NCI-H187 (cell line): Measurements from ENCODE around the gene TRAPPC8.

Experiments used
- DNase-seq, 2 experiments: peaks; one replicate each; lab custom pipeline; 2025; lab: John Stamatoyannopoulos, UW

The TRAPPC8 gene

GRCh38 chr18:31795747-31796146 is 147.2 kb downstream of the TRAPPC8 start:
- no peak for DNase-seq

- no peak for DNase-seq
These were observed 149.4 kb downstream of the TRAPPC8 start for GRCh38 chr18:31793531-31793930.

GRCh38 chr18:31792580-31792911 is 150.4 kb downstream of the TRAPPC8 start:
- no peak for DNase-seq

- no peak for DNase-seq
These were observed 150.9 kb downstream of the TRAPPC8 start for GRCh38 chr18:31791817-31792579.

GRCh38 chr18:31789409-31789808 is 153.5 kb downstream of the TRAPPC8 start:
- DNase-seq, result no peak

GRCh38 chr18:31783059-31783458 is 159.9 kb downstream of the TRAPPC8 start:
- no peak for DNase-seq
